Measurements from ENCODE around the gene MGAT4A. TPM values are rescaled to one million over a fixed set of nuclear protein-coding genes. Genes with fewer than 3 reads are reported as not detected.

MGAT4A gene
- total RNA-seq, 4 donors from 2014 or later: 4.2 to 14.1 (median 12.2) TPM

DNA sequence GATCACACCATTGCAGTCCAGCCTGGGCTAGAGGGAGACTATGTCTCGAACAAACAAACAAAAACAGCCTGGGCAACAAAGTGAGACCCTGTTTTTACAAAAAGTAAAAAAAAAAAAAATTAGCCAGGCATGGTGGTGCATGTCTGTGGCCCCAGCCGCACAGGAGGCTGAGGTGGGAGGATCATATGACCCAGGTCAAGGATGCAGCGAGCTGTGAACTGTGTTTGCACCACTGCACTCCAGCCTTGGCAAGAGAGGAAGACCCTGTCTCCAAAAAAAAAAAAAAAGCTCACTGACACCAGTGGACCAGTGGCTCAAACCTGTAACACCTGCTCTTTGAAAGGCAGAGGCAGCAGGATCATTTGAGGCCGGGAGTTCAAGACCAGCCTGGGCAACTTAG, 82.5 kb downstream of the MGAT4A start:
- no peaks in the 10 kb centered on the region for H3K4me1 ChIP-seq
- no peaks in the 10 kb centered on the region for H3K27me3 ChIP-seq
- H3K4me3 ChIP-seq: no peak overlapping the region
- ATAC-seq (no peak), DNase-seq (no peak)
- no peak for TF ChIP-seq POLR2A (IDR thresholded peaks at IDR 0.05)
- TF ChIP-seq, protein P1, sequence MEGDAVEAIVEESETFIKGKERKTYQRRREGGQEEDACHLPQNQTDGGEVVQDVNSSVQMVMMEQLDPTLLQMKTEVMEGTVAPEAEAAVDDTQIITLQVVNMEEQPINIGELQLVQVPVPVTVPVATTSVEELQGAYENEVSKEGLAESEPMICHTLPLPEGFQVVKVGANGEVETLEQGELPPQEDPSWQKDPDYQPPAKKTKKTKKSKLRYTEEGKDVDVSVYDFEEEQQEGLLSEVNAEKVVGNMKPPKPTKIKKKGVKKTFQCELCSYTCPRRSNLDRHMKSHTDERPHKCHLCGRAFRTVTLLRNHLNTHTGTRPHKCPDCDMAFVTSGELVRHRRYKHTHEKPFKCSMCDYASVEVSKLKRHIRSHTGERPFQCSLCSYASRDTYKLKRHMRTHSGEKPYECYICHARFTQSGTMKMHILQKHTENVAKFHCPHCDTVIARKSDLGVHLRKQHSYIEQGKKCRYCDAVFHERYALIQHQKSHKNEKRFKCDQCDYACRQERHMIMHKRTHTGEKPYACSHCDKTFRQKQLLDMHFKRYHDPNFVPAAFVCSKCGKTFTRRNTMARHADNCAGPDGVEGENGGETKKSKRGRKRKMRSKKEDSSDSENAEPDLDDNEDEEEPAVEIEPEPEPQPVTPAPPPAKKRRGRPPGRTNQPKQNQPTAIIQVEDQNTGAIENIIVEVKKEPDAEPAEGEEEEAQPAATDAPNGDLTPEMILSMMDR (IDR thresholded peaks at IDR 0.05 in 4 of 5, conservative IDR thresholded peaks at IDR 0.05 in 1 of 5): no peak
- intact Hi-C loops (cut with DNase I; ENCODE audit: low total_unique reads): loop anchor here (5.0 kb wide), 1 partner anchor 419 kb away; no protein-coding TSS in a partner anchor
- in situ Hi-C loops (cut with MboI; ENCODE audit: low sequenced_read_pairs in 4 of 4): loop anchor here in 3 of 4 donors (5.0 to 25.0 kb wide), 4 partner anchors 189 to 839 kb away; partner anchors contain the start of gene REV1 (in 1 of the 3)
- no peaks in the 10 kb centered on the region for H3K36me3 ChIP-seq
- no peak overlapping the region for H3K27ac ChIP-seq
- H3K9me3 ChIP-seq: no peaks in the 10 kb centered on the region

DNA sequence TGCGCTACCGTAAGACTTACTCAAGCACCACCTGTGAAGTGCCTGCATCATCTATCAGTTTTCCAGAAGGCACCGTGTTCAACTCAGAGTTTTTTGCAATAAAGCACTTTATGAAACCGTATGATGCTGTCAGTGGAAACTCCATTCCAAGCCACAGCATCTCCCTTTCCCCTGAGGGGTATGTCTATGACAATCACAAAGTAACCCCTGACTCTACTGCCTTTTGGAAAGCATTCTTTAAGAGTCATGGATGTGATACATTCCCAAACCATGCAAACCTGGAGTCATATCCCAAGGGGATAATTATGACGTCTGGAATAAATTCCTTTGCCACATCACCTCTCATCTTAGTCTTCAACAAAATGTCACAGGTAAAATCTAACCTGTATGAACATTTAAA, 83.3 kb downstream of the MGAT4A start:
- Histone ChIP-seq H3K27me3 (no peaks in the 10 kb centered on the region), H3K4me1 (no peaks in the 10 kb centered on the region), H3K36me3 (no peaks in the 10 kb centered on the region), H3K27ac (no peak overlapping the region), H3K9me3 (no peaks in the 10 kb centered on the region), H3K4me3 (no peak overlapping the region)
- TF ChIP-seq POLR2A (IDR thresholded peaks at IDR 0.05): no peak
- TF ChIP-seq, protein P1 (IDR thresholded peaks at IDR 0.05 in 4 of 5, conservative IDR thresholded peaks at IDR 0.05 in 1 of 5): no peak
- DNase-seq (no peak), ATAC-seq (no peak)
- intact Hi-C loops (cut with DNase I; ENCODE audit: low total_unique reads): loop anchor here (5.0 kb wide), 1 partner anchor 420 kb away; no protein-coding TSS in a partner anchor
- in situ Hi-C loops (cut with MboI; ENCODE audit: low sequenced_read_pairs in 4 of 4): loop anchor here in 3 of 4 donors (5.0 to 25.0 kb wide), 4 partner anchors 190 to 840 kb away; partner anchors contain the start of gene REV1 (in 1 of the 3)

GRCh38 chr2:98643496-98644100, 87.3 kb downstream of the MGAT4A start:
- intact Hi-C loops (cut with DNase I; ENCODE audit: low total_unique reads): no loop called here
- no peaks in the 10 kb centered on the region for H3K27me3 ChIP-seq
- no peak for DNase-seq
- TF ChIP-seq, protein P1 (IDR thresholded peaks at IDR 0.05 in 4 of 5, conservative IDR thresholded peaks at IDR 0.05 in 1 of 5): no peak
- TF ChIP-seq POLR2A (IDR thresholded peaks at IDR 0.05): no peak
- ATAC-seq: no peak
- H3K36me3 ChIP-seq: peaks cover 0 to 16% of the 10 kb centered on the region in 2 donors
- no peaks in the 10 kb centered on the region for H3K4me1 ChIP-seq
- H3K27ac ChIP-seq: no peak overlapping the region
- no peak overlapping the region for H3K4me3 ChIP-seq
- H3K9me3 ChIP-seq: no peaks in the 10 kb centered on the region
- in situ Hi-C loops (cut with MboI; ENCODE audit: low sequenced_read_pairs in 4 of 4): loop anchor here in 3 of 4 donors (10.0 to 25.0 kb wide), 3 partner anchors 419 to 844 kb away; partner anchors contain the start of gene REV1 (in 1 of the 3)

GRCh38 chr2:98637401-98638147, 93.4 kb downstream of the MGAT4A start:
- Histone ChIP-seq H3K27ac (no peak overlapping the region), H3K4me1 (no peaks in the 10 kb centered on the region), H3K9me3 (no peaks in the 10 kb centered on the region), H3K36me3 (peaks cover 0 to 61% of the 10 kb centered on the region in 2 donors), H3K27me3 (no peaks in the 10 kb centered on the region), H3K4me3 (no peak overlapping the region)
- no peak for ATAC-seq
- no peak for DNase-seq
- no peak for TF ChIP-seq POLR2A (IDR thresholded peaks at IDR 0.05)
- TF ChIP-seq, protein P1 (IDR thresholded peaks at IDR 0.05 in 4 of 5, conservative IDR thresholded peaks at IDR 0.05 in 1 of 5): no peak
- in situ Hi-C loops (cut with MboI; ENCODE audit: low sequenced_read_pairs in 4 of 4): loop anchor here in 2 of 4 donors (25.0 kb wide), 2 partner anchors 425 to 850 kb away; partner anchors contain the start of gene REV1 (in 1 of the 2)
- intact Hi-C loops (cut with DNase I; ENCODE audit: low total_unique reads): no loop called here

Measured in gastrocnemius medialis (tissue), 4 donors.